ENCODE results near the gene GRPEL2.
"Not testable (repeated sequence)": the region's sequence is repeated elsewhere in the genome, so short reads cannot be mapped to it uniquely, and the experiment has no call there.

- not testable (repeated sequence) for TF ChIP-seq POLR2AphosphoS5 (IDR thresholded peaks at IDR 0.05)
- TF ChIP-seq, protein P1, sequence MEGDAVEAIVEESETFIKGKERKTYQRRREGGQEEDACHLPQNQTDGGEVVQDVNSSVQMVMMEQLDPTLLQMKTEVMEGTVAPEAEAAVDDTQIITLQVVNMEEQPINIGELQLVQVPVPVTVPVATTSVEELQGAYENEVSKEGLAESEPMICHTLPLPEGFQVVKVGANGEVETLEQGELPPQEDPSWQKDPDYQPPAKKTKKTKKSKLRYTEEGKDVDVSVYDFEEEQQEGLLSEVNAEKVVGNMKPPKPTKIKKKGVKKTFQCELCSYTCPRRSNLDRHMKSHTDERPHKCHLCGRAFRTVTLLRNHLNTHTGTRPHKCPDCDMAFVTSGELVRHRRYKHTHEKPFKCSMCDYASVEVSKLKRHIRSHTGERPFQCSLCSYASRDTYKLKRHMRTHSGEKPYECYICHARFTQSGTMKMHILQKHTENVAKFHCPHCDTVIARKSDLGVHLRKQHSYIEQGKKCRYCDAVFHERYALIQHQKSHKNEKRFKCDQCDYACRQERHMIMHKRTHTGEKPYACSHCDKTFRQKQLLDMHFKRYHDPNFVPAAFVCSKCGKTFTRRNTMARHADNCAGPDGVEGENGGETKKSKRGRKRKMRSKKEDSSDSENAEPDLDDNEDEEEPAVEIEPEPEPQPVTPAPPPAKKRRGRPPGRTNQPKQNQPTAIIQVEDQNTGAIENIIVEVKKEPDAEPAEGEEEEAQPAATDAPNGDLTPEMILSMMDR (IDR thresholded peaks at IDR 0.05 in 8 of 11, conservative IDR thresholded peaks at IDR 0.05 in 3 of 11), result not testable (repeated sequence)
Measured at GRCh38 chr5:149394996-149395395, 49.7 kb downstream of the GRPEL2 start.

Measured in spleen (tissue), 7 donors.